T follicular helper cell (primary cell): ENCODE results near the gene FAM83G.

Source experiments
- DNase-seq: peaks from one replicate; pipeline ENCODE4 v3.0.0-alpha.2; 2020; ENCODE audit warnings: low read depth

Gene FAM83G

DNA sequence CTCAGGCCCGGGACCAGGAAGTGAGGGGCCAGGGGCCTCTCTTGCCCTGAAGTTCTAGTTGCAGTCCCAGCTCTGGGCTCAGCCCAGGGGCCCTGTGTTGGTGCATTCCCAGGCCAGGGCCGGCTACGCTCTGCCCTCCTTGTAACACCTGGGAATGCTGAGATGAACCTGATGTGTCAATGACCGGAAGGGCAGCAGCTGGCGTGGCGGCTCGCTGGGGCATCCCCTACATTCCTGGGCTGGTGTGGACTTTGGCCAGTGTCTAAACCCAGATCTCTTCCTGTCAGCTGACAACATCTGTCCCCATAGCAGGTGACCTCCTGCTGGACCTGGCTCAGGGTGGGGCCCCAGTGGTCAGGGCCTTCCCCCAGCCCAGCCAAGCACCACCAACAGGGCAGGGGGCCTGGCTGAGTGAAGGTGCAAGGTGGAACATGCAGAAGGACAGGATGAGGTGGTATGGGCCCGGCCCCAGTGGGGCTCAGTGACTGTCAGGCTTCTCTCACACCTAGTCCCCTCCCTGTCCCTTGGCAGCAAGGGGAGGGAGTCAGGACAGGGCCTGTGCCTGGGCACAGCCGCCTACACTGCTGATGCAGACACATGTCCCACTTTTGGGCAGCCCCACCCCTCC, 15.9 kb downstream of the FAM83G start:
- DNase-seq: no peak

DNA sequence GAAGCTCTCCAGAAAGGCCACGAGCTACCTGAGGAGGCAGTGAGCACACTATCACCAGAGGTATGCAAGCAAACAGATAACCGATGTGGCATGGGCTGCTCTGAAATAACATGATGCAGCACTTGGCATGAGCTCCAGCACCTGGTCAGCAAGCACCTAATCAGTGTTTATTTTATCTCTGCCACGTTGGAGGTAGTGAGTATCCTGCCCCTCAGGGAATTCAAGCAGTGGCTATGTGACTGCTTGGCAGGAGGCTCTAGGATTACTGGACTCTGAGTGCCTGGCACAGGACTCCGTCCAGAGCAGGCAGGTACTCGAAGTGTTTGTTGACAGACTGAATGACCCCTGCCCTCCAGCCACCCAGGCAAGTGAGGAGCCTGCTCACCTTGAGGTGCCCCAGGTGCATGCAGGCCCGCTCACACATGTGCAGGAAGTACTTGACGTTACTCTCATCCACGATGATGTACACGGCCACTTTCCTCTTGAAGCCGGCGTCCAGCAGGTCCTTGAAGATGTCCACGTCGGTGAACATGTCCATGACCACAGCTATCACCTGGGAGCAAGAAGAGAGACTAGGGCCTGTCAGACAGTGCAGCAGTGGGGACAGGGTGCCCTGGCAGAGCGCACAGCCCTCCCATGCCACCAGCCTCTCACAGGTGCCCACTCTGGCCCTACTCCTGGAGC, 16.6 kb downstream of the FAM83G start:
- no peak for DNase-seq

DNA sequence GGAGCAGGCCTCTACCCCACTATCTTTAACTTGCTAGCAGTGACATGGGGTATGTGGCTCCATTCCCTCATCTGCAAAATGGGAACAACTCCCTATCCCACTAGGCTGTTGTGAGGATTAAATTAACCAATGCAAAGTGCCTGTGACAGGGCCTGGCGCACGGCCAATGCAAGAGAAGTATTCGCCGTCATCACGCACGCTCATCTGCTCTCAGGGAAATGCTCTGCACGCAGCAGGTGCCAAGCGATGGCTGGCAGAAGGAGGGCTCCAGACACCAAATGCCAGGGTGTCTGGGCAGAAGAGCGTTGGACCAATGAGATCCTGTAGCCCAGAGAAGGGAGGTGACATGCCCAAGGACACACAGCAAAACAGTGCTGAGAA, 17.3 kb downstream of the FAM83G start:
- DNase-seq: no peak

DNA sequence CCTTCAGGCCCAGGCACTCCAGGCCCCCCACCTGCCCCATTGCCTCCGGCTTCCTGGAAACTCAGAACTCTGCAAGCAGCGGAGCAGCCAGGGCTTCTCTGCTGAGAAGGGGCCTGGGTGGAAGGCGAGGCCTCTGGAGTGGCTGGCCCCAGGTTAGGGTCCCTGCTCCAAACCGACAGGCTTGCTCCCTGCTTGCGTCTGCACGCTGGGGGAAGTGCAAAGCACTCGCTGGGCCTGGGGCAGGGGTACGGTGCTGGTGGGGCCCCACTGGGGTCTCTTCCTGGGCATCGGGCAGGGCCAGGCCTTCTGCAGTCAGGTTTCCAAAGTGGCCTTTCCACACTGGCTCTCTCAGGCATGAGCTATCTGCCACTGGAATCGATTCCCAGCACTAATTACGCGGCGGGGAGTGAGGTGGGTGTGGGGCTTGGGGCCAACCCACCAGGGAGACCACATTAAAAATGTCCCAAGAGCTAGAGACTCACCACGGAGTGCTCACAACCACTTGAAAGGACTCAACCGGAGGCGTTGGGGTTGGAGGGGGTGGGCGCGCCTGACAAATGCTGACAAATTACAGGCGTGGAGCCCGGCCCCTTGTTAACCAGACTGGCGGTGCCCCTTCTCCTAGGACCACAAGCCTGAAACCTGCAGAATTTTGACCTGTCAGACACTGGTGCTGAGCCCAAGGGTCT, 17.9 kb downstream of the FAM83G start:
- no peak for DNase-seq

DNA sequence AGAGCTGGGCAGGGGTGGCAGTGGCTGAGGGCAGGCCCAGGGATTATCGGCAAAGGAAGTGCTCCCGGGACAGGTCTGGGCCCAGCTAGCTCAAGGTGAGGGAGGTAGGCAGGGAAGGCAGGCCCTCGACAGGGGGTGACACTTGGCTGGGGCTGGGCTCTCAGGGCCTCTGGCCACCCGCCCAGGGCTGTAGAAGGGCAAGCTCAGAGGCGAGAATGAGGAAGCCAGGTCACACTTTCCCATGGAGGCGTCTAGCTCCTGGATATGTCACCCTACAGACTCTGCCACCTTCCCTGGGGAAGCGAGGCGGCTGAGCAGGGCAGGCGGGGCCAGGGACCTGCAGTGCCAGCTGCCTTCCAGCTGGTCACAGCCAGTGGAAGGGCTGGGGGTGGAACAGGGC, 19.1 kb downstream of the FAM83G start:
- no peak for DNase-seq

DNA sequence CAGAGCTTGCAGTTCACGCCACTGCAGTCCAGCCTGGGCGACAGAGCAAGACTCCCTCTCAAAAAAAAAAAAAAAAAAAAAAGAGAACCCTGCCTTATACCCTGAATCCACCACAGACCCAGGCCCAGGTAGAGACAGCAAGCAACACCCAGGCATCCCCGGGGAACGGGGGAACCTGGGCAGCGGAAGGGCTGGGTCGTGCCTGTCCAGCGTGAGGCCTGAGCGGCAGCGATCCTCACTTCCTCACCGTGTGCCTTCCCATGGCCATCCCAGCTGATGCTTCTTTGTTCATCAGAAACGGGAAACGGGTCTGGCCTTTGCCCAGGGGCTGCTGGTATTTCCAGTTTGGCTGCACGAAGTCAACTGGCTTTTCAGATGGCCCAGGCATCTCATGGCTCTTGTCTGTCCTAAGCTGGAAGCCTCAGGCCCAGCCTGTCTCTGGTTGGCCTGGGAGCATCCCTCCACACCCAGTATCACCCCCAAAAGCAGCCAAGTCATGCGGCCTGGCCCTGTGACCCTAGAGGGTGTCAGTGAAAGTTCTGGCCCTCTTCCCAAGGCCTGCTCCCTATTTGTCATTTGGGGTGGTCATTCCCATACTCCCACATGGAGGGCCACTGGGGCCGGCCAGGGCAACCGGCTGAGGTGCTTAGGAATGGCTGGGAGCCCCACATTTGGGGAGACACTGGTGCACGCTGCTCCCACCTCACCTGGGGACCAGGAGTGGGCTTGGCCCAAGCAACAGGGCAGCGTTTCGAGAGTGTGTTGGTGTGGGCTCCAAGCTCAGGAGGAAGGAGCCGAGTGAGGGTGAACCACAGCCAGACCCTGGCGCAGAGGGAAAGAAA, 20.1 kb downstream of the FAM83G start:
- DNase-seq: no peak

DNA sequence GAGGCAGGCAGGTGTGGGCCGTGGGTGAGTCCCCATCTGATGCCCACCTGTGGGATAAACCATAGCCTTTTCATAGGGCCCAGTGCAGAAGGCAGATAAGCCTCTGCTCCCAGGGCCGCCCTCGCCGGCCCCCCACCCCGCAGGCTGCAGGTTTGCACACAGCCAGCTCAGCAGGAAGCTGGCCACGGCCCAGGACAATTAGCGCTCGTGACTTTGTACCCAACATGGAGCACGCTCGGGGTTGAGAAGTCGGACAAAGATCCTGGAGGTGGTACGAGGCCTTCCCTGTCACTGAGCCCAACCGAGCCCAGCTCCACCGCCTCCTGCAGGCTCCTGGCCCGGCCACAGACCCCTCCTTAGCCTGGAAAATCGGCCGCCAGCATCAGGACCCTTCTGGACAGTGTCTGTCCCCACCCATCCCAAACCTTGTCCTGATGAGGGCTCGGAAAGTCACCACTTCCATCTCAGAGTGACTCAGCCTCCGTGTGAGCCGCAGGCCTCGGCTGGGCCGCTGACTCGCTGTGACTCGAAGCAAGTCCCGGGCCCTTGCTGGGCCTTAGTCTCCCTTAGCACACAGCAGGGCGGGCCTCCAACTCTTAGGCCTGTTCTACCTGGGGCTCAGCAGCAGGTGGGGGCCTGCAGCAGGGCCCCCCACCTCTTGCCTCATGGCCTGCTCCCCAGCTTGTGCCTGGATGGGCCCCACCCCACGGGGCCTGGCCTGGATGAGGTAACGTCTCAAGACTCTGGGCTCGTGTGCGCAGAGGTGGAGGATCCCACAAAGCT, 22.7 kb downstream of the FAM83G start:
- DNase-seq: no peak

DNA sequence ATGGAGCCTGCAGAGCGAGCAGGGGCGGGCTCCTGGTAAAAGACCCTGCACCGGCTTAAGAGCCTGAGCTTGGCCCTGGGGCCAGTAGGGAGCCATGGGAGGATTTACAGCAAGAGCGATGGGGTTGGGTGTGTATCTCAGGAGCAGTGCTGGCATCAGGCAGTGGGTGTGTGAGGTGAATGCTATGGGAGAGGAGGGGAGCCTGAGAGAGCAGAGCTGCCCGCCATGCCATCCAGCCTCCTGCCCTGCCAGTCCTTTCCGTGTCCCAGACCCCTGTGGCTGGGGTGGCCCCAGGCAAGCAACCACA, 23.3 kb downstream of the FAM83G start:
- no peak for DNase-seq

DNA sequence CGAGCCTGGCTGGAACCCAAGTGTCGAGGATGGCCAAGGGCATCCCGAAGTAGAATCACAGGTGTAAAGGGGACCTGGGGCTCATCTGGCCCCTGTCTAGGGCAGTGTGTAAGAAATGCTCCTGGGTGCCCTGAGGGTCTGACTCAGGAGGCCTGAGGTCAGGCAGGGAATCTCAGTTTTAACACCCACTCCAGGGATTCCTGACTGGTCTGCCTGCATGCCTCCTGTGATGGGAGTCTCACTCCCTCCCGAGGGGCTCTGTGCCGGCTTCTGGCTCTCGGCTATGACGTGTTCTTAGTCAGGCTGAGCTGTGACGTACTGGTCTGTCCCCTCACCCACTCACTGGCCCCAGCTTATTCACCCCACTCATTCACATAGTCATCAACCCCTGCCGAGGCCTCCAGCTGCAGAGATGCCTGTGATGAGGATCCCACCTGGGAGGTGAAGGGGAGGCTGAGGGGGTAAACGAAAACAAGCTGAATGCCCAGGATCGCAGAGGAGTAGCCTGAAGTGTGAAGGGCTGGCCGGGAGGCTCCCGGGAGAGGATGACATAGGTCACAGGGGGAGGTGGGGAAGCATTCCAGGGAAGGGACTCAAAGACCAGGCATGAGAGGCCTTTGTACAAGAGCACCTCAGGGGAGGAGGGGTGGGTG, 23.8 kb downstream of the FAM83G start:
- no peak for DNase-seq

DNA sequence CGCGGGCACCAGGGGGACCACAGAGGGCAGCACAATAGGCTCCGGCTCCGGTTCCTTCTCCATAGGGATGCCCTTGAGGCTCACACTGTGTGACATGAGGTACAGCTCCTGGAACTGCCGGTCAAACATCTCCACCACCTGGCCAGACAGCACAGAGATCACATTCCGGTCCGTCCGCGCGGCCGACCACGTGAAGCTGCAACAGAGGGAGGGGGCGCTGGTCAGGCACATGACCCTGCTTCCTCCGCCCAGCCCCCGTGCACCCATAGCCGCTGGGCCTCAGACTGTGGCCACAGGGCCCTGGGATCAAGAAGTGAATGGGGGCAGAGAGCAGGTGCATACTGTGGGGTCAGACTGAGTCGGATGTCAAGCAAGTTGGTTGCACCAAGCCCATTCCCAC, 25.9 kb downstream of the FAM83G start:
- no peak for DNase-seq

DNA sequence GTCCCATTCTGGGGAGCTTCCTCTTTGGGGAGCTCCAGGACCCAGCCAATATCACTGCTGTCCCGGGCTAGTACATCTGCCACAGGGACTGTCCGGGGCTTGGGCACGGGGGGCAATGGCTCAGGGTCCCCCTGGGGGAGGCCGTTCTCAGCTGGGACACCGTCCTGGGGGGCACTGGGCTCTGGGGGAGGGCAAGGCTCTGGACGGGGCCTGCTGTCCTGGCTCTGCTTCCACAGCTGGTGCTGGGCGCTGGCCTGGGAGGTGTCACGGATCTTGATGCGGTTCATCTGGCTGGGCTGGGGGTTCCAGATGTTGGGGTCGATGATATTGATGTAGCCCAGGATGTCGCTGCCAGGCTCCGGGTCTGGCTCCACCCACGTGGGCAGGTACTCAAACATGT, 26.5 kb downstream of the FAM83G start:
- no peak for DNase-seq

DNA sequence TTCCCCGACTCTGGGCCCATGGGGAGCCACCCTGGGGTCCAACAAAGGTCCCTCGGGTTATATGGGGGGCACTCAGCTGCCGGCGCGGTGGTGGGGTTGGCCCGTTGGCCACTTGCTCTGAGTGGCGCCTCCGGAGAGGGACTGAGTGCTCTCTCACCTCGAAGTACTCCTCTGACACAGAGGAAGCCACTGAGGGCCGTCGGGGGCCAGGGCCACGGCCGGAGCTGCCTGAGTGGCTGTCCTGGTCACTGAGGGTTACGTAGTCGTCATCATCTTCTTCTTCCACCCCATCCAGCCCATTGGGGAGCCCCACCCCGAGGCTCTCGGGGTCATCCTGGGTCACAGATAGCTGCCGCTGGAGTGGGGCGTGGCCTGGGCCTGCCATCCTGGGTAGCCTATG, 26.9 kb downstream of the FAM83G start:
- DNase-seq: no peak

DNA sequence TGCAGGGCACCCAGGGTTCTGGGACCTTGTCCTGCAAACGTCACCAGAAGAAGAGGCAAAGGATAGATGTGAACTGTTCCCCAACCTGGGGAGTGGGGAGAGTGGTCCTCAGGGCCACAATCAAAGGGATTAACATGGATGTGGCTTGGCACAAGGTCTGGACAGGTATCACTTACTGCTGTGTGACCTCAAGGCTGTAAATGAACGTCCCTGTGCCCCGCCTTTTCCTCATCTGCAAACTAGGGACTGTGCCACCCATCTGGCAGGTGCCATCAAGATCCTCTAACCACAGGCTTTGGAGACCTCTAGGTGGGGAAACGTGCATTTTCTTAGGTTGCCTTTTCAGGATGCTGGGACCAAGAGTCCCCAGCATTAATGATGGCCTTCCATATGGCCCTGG, 27.5 kb downstream of the FAM83G start:
- DNase-seq: no peak

DNA sequence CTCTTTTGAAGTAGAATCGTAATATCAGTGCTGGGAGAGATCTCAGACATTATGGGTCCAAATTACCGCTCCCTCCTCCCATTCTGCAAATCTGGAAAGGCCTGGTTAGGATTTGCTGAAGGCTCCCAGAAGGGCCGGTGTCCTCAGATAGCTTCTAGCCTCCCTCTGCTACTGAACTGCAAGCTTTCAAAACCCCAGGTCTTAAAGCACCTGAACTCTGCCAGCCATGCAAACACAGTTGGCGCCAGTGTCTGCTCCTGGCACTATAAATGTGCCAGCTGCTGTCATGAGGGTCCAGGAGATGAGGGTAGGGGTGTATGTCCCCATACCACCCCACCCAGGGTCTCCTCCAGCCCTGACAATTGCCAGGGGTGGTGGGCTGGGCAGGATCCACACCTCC, 28.4 kb downstream of the FAM83G start:
- DNase-seq: no peak

DNA sequence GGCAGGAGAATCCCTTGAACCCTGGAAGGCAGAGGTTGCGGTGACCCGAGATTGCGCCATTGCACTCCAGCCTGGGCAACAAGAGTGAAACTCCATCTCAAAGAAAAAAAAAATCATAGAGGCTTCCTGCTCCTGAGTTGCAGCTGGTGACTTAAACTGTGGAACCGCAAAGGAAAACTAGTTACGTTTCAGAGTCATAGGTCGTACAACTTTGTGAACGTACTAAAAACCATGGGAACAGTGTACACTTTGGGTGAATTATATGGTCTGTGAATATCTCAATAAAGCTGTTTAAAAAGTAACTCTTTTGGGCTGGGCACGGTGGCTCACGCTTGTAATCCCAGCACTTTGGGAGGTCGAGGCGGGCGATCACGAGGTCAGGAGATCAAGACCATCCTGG, 29.0 kb downstream of the FAM83G start:
- DNase-seq: no peak

DNA sequence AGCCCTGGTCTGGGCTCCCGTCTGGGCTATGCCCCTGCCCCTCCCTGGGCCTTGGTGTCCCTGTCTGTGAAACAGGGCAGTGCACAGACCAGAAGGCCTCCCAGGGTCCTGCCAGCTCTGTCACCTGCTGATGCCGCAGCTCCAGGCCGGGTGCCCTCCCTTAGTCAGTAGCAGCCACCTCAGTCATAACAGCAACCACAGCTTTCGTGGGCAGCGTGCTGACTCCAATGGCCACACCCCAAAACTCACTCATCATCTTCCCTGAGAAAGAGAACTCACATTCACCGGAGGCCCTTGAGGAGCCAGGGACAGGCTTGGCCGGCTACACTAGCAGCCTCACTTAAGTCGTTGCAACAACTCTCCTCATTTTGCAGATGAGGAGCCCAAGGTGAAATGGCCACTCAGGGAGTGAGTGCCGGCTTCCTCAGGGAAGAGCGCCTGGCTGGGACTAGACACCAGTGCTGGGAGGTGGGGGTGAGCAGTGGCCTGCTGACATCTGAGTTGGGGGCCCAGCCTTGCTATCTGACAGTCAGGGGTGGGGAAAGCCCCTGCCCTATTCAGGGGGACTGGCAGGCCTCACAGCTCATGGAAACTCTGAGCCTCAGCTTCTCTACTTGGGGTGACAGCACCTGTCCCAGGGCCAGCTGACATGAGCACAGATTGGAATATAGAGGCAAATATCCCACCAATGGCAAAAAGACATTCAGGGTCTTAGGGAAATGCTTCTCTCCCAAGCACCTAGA, 30.0 kb downstream of the FAM83G start:
- DNase-seq: no peak

DNA sequence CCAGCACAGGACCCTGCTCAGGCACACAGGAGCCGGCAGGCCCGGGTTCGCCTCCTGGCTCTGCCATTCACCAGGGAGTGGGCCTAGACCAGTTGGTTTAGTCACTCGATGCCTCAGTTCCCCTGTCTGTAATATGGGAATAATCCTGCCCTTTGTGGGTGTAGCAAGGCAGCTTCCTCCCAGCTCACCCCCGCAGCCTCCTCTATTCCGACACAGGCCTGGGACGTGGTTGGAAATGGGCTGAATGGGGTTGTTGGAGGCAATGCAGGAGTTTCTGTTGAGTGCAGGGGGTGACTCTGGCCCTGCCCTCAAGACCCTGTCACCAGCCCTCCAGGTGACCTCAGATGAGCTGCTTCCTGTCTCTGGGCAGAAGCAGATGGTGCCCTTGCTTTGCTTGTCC, 32.8 kb downstream of the FAM83G start:
- no peak for DNase-seq

DNA sequence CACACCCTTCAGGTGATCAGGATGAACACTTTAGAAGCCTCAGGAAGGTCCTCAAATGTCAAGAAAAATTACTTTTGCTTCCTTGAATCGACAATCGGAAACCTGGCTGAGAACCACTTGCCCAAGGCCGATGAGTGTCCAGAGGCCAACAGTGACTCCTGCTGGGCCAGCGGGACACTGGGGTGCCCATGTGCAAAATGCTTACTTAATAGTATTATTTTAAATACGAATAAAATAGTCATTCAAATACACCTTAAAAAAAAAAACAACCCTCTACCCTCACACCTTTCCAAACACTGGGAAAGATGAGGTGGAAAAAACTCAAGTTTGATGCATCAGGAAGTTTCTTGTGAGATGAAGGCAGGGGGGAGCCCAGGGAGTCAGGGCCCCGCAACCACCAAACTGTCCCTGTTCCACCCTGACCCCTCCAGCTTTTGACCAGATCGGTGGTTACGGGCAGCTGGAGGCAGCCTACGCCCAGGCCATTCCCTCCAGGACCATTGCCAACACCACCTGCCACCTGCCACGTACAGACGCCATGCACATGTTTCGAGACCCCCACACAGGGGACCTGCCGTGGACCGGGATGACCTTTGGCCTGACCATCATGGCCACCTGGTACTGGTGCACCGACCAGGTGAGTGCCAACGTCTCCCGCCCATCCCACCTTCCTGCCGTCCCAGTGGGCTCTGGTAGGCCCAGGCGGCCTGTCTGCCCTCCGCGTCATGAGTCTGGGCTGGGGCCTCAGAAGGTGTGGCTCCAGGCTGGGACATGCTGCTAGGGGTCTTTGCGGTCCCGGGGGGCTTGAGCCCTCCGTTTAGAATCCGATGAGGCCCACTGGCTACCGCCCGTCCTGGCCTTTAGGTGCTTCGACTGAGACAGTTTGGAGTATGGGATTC, 33.7 kb downstream of the FAM83G start:
- no peak for DNase-seq
